Smooth muscle cell (in vitro differentiated cells): ENCODE results near the gene ESRRB. TPM values are rescaled to one million over a fixed set of nuclear protein-coding genes. Genes with fewer than 3 reads are reported as not detected.

Experiments
- DNase-seq: peaks from one replicate; lab custom pipeline; 2025; ENCODE audit not compliant: unreplicated experiment; lab: John Stamatoyannopoulos, UW
- H2AFZ ChIP-seq: fragments of 200-600 bp; sonication (generic); 2 replicates; pipeline ENCODE4 v1.6.0; 2016; ENCODE audit warnings: antibody characterized with exemption, low read depth, mild to moderate bottlenecking
- H3F3A ChIP-seq: fragments of 200-600 bp; sonication (generic); 2 replicates; pipeline ENCODE4 v1.6.0; 2017; ENCODE audit warnings: antibody characterized with exemption, low read depth
- H3K27ac ChIP-seq: fragments of 200-600 bp; sonication (generic); 2 replicates; pipeline ENCODE4 v1.5.1; 2016; ENCODE audit warnings: low read depth, mild to moderate bottlenecking
- H3K27me3 ChIP-seq: fragments of 200-600 bp; sonication (generic); 2 replicates; pipeline ENCODE4 v1.6.1; 2016; ENCODE audit warnings: low read depth, mild to moderate bottlenecking
- H3K36me3 ChIP-seq: fragments of 200-600 bp; sonication (generic); 2 replicates; pipeline ENCODE4 v1.5.1; 2016; ENCODE audit warnings: low read depth
- H3K4me1 ChIP-seq: fragments of 200-600 bp; sonication (generic); 2 replicates; pipeline ENCODE4 v1.5.1; 2016; ENCODE audit warnings: low read depth
- H3K4me2 ChIP-seq: fragments of 200-600 bp; sonication (generic); 2 replicates; pipeline ENCODE4 v1.6.0; 2016; ENCODE audit warnings: mild to moderate bottlenecking
- H3K4me3 ChIP-seq: fragments of 200-600 bp; sonication (generic); 2 replicates; pipeline ENCODE4 v1.5.1; 2016; ENCODE audit warnings: mild to moderate bottlenecking
- H3K79me2 ChIP-seq: fragments of 200-600 bp; sonication (generic); 2 replicates; pipeline ENCODE4 v1.6.0; 2016; ENCODE audit warnings: low read depth, mild to moderate bottlenecking
- H3K9ac ChIP-seq: fragments of 200-600 bp; sonication (generic); 2 replicates; pipeline ENCODE4 v1.6.0; 2016; ENCODE audit warnings: low read depth
- H3K9me3 ChIP-seq: fragments of 200-600 bp; sonication (generic); replicated peaks from 2 replicates; pipeline ENCODE4 v1.5.1; 2016; ENCODE audit warnings: low read depth
- H4K20me1 ChIP-seq: fragments of 200-600 bp; sonication (generic); 2 replicates; pipeline ENCODE4 v1.6.0; 2016; ENCODE audit warnings: low read depth
- CTCF ChIP-seq: fragments of 200-600 bp; sonication (generic); IDR thresholded peaks from 2 replicates; pipeline ENCODE4 v1.5.1; 2017; ENCODE audit warnings: borderline replicate concordance, mild to moderate bottlenecking, antibody characterized with exemption; ENCODE audit not compliant: insufficient read depth, poor library complexity, severe bottlenecking
- WGBS: methylation state at CpG from one replicate; pipeline ENCODE4 v1.1.7; 2016; ENCODE audit warnings: low lambda C conversion rate; 5-methylcytosine and 5-hydroxymethylcytosine counted together
- polyA plus RNA-seq: library from polyadenylated mRNA; unstranded; fragments of >200 nt; fragmentation: Nextera tagmentation; extraction: Ambion mirVana; gene quantifications from 2 replicates; pipeline ENCODE4 v1.2.1, GENCODE V29; 2016
- total RNA-seq: library from RNA; depleted of rRNA; stranded (reverse); fragments of >200 nt; gene quantifications from 2 replicates; pipeline ENCODE4 v1.2.3, GENCODE V29; 2014

The ESRRB gene
- total and polyA plus RNA-seq, 2 experiments from 2014 or later, result 0.72 TPM; not detected in 1

- no peaks in the 10 kb centered on the region for H3K36me3 ChIP-seq
- no peaks in the 10 kb centered on the region for H3F3A ChIP-seq
- H4K20me1 ChIP-seq, result no peaks in the 10 kb centered on the region
- no peaks in the 10 kb centered on the region for H3K9me3 ChIP-seq
- H3K4me1 ChIP-seq, result peaks cover 4% of the 10 kb centered on the region
- no peak overlapping the region for H3K9ac ChIP-seq
- H3K4me2 ChIP-seq, result no peak overlapping the region
- H3K79me2 ChIP-seq, result no peaks in the 10 kb centered on the region
- peaks cover 4% of the 10 kb centered on the region for H3K27me3 ChIP-seq
- TF ChIP-seq CTCF, result no peak
- 80% methylated on average over 2 of the region's 2 CpGs for WGBS
- no peak for DNase-seq
- no peak overlapping the region for H3K27ac ChIP-seq
- H3K4me3 ChIP-seq, result no peak overlapping the region
- H2AFZ ChIP-seq, result no peak overlapping the region
Measured at GRCh38 chr14:76446486-76446885, 70.5 kb downstream of the ESRRB start.

DNA sequence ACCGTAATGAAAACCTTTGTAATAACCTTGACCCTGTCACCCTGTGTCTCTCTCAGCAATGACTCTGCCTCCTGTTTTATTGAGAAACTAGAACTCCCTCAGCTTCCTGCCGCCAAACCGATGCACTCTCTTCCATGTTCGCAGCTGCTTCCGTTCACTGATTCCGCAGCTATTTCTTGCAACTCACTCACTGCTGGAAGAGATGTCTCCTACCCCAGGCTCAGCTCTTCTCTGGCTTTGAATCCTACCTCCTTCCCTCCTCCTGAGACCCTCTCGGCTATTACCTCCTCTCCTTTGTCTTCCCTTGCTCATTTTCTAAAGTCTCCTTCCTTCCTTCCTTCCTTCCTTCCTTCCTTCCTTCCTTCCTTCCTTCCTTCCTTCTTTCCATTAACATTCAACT lies 71.0 kb downstream of the ESRRB start:
- Histone ChIP-seq H3K4me2 (no peak overlapping the region), H3K27ac (no peak overlapping the region), H2AFZ (no peak overlapping the region), H3K27me3 (peaks cover 4% of the 10 kb centered on the region), H3K4me3 (no peak overlapping the region), H4K20me1 (no peaks in the 10 kb centered on the region), H3K4me1 (peaks cover 4% of the 10 kb centered on the region), H3K79me2 (no peaks in the 10 kb centered on the region), H3F3A (no peaks in the 10 kb centered on the region), H3K9me3 (no peaks in the 10 kb centered on the region), H3K36me3 (no peaks in the 10 kb centered on the region), H3K9ac (no peak overlapping the region)
- DNase-seq, result no peak
- TF ChIP-seq CTCF, result no peak
- WGBS, result 85% methylated on average over 7 of the region's 7 CpGs

DNA sequence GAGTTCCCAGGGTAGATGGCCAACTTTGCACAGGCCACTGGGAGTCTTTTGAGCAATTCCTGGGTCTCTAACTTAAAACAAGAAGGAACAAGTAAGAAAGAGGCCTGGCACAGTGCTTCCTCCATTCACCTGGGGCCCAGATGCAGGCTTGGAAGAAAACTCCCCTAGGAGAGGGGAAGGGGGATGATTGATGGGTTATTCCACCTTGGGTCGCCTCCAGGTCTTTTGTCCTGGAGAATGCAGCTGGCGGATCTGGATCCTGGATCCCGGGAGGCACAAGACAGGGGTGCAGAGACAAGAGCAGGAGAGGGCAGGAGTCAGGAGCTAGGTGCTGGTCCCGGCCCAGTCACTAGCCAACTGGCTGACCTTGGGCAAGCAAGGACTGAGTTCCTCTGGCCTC lies 74.5 kb downstream of the ESRRB start:
- H3K9me3 ChIP-seq, result no peaks in the 10 kb centered on the region
- no peaks in the 10 kb centered on the region for H4K20me1 ChIP-seq
- WGBS, result 89% methylated on average over 4 of the region's 4 CpGs
- H3K36me3 ChIP-seq, result no peaks in the 10 kb centered on the region
- no peak overlapping the region for H3K4me2 ChIP-seq
- DNase-seq, result no peak
- no peak overlapping the region for H2AFZ ChIP-seq
- no peaks in the 10 kb centered on the region for H3K27me3 ChIP-seq
- H3K27ac ChIP-seq, result no peak overlapping the region
- no peak overlapping the region for H3K9ac ChIP-seq
- no peak for TF ChIP-seq CTCF
- no peak overlapping the region for H3K4me3 ChIP-seq
- no peaks in the 10 kb centered on the region for H3K79me2 ChIP-seq
- H3F3A ChIP-seq, result no peaks in the 10 kb centered on the region
- H3K4me1 ChIP-seq, result peaks cover 4% of the 10 kb centered on the region

DNA sequence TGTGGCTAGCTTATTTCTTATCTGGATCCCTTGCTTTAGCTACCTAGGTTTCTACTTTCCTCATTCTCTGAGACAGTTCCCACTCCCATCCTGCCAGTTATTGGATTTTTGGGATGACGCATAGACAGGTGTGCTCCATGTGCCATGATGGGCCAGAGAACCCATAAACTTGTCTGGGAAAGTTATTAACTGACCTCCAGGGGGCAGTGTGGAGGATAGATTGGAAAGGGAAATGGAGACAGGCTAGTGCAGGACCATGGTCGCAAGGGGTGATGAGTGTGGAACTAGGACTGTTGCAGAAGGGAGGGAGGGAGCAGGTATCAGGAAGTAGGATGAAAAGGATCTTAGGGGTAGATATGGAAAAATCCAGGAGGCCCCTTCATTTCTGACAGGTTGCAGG lies 80.3 kb downstream of the ESRRB start:
- Histone ChIP-seq H3K27ac (no peak overlapping the region), H3K27me3 (no peaks in the 10 kb centered on the region), H3K4me3 (no peak overlapping the region), H3K36me3 (no peaks in the 10 kb centered on the region), H4K20me1 (no peaks in the 10 kb centered on the region), H3K4me2 (no peak overlapping the region), H3K9ac (no peak overlapping the region), H3K9me3 (no peaks in the 10 kb centered on the region), H3K4me1 (no peaks in the 10 kb centered on the region), H2AFZ (no peak overlapping the region), H3F3A (no peaks in the 10 kb centered on the region), H3K79me2 (no peaks in the 10 kb centered on the region)
- 55% methylated on average over 2 of the region's 2 CpGs for WGBS
- no peak for DNase-seq
- TF ChIP-seq CTCF, result peak; percentile 53
